A172 (cell line): ENCODE measurements around the gene NAT9. TPM values are rescaled to one million over a fixed set of nuclear protein-coding genes. Genes with fewer than 3 reads are reported as not detected.
A peak's percentile ranks its signal among the peaks of the same experiment; 100 is the strongest.

Source experiments
- DNase-seq: peaks from one replicate; pipeline ENCODE4 v3.0.0-alpha.2; 2015; ENCODE audit warnings: low spot score
- total RNA-seq: library from RNA; depleted of rRNA; stranded (reverse); fragments of >200 nt; shearing (Covaris generic); gene quantifications from 2 replicates; pipeline ENCODE4 v1.2.3, GENCODE V29; 2014; rRNA removed

The NAT9 gene
- total RNA-seq, 1 experiment from 2014 or later: 22.8 TPM

- peak; percentile 43 for DNase-seq
These were observed 45.4 kb downstream of the NAT9 start for GRCh38 chr17:74730491-74731346.

GRCh38 chr17:74729866-74730265 lies 46.3 kb downstream of the NAT9 start:
- no peak for DNase-seq

- no peak for DNase-seq
These were observed 46.8 kb downstream of the NAT9 start for GRCh38 chr17:74729368-74729767.

DNA sequence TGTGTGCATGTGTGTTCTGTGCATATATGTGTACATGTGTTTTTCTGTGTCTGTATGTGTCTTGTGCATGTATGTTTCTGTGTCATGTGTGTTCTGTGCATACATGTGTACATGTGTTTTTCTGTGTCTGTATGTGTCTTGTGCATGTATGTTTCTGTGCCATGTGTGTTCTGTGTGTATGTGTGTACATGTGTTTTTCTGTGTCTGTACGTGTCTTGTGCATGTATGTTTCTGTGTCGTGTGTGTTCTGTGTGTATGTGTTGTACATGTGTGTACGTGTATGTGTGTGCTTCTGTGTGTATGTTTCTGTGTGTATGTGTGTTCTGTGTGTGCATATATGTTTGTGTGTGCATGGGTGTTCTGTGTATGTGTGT lies 47.5 kb downstream of the NAT9 start:
- no peak for DNase-seq

DNA sequence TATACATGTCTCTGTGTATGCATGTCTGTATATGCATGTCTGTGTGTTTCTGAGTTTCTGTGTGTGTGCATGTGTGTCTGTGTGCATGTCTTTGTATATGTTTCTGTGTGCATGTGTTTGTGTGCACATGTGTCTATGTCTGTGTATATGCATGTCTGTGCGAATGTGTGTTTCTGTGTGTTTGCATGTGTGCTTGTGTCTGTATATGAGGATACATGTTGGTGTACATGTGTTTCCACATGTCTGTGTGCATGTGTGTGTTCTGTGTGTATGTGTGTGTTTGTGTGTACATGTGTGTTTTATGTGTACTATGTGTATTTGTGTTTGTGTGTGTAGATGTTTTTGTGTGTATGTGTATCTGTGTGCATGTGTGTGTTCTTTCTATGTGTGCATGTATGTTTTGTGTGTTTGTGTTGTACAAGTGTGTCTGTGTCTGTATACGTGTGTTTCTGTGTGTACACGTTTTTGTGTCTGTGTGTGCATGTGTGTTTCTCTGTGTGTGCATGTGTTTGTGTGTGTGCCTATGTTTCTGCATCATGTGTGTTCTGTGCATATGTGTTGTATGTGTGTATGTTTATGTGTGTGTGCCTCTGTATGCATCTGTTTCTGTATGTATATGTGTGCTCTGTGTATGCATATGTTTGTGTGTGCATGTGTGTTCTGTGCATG lies 48.0 kb downstream of the NAT9 start:
- no peak for DNase-seq

DNA sequence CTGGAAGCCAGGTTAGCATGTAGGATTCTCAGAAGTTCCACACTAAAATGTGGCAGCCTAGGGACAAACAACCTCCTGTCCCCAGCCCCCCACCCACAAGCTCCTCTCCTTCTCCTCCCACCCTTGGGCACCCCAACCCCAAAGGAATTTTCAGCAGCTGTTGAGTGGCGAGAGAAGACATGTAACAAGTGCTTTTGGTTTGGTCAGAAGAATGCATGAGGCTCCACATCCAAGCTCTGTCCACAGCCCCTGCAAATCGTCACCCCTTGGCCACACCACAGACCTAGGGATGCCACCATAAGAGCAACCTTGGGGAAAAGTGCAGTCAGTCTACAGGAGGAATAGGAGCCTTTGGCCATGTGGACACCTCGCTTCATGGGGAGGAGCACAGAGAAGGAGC lies 51.0 kb downstream of the NAT9 start:
- DNase-seq: no peak

GRCh38 chr17:74723891-74724290 lies 52.3 kb downstream of the NAT9 start:
- no peak for DNase-seq

DNA sequence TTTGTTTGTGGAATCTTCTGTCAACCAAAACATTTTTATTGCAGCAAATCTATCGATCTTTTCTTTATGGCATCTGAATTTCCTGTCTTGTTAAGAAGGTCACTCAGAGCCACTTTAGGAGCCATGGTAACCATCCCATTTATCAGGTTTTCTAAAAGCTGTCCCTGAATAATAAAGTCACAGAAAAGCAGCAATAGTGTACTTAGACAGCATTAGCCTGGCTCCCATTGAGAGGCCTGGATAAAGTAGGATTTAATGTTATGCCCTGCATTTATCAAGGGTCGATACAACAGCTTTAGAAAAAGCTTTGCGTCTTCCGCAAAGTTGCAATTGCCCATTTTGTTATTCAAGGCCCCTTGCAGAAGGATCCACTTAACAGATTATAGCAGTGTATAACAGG lies 53.4 kb downstream of the NAT9 start:
- DNase-seq: no peak

Other genes starting within 250 kb of the NAT9 start
- gene CD300LB, start 244.9 kb downstream of the NAT9 start, total RNA-seq: not detected in 2 replicates
- 0.45 and 0.46 TPM in 2 replicates for gene CD300C, start 230.2 kb downstream of the NAT9 start, total RNA-seq
- not detected in 2 replicates for gene CD300H, start 208.8 kb downstream of the NAT9 start, total RNA-seq
- gene CD300LD, start 184.1 kb downstream of the NAT9 start, total RNA-seq: not detected in 2 replicates
- gene CD300E, start 152.6 kb downstream of the NAT9 start, total RNA-seq: not detected in 2 replicates
- not detected in 2 replicates for gene CD300LF, start 63.4 kb downstream of the NAT9 start, total RNA-seq
- gene RAB37, start 39.1 kb downstream of the NAT9 start, total RNA-seq: 0.05 TPM in 1 of 2 replicates, not detected in the other
- 205 and 246 TPM in 2 replicates for gene NHERF1, start 27.7 kb downstream of the NAT9 start, total RNA-seq
- gene GRIN2C, start 83.5 kb upstream of the NAT9 start, total RNA-seq: 0.05 and 0.69 TPM in 2 replicates
- gene FDXR, start 96.6 kb upstream of the NAT9 start, total RNA-seq: 35.9 and 44.1 TPM in 2 replicates
- not detected in 2 replicates for gene FADS6, start 117.3 kb upstream of the NAT9 start, total RNA-seq
- gene USH1G, start 146.9 kb upstream of the NAT9 start, total RNA-seq: 0.28 TPM in 1 of 2 replicates, not detected in the other
- not detected in 2 replicates for gene OTOP2, start 147.9 kb upstream of the NAT9 start, total RNA-seq
- gene OTOP3, start 159.6 kb upstream of the NAT9 start, total RNA-seq: not detected in 2 replicates
- 0.65 and 2.7 TPM in 2 replicates for gene HID1, start 196.4 kb upstream of the NAT9 start, total RNA-seq
- gene CDR2L, start 211.3 kb upstream of the NAT9 start, total RNA-seq: 24.0 and 26.6 TPM in 2 replicates
- 135 TPM in 2 replicates for gene MRPL58, start 236.3 kb upstream of the NAT9 start, total RNA-seq